GM21515 (cell line): Measurements from ENCODE around the gene LY86.

Experiments
- ATAC-seq: cut with Tn5 transposase; IDR thresholded peaks from one replicate; pipeline ENCODE4 v1.9.1; 2021; ENCODE audit not compliant: unreplicated experiment

The LY86 gene

GRCh38 chr6:6699741-6700367 lies 111.3 kb downstream of the LY86 start:
- ATAC-seq = no peak

- no peak for ATAC-seq
Observed at GRCh38 chr6:6700407-6701270, 112.1 kb downstream of the LY86 start.

- ATAC-seq = no peak
Observed at GRCh38 chr6:6701864-6702263, 113.3 kb downstream of the LY86 start.

- no peak for ATAC-seq
Observed at GRCh38 chr6:6703699-6704098, 115.2 kb downstream of the LY86 start.
